Astrocyte of the cerebellum (primary cell): ENCODE measurements around the gene ABHD17A.

ENCODE experiments used
- DNase-seq: peaks from one replicate; pipeline ENCODE4 v3.0.0-alpha.2; 2011; ENCODE audit warnings: low read depth
- H3K4me3 ChIP-seq: 2 replicates; pipeline ENCODE4 v1.5.1; 2011; ENCODE audit warnings: mild to moderate bottlenecking, low read depth, low read length, moderate library complexity
- in situ Hi-C: cut with HindIII; loops from 2 replicates; pipeline ENCODE4 v1.10.0; 2017; ENCODE audit warnings: low sequenced_read_pairs
- TF ChIP-seq, protein P1 (sequence below): IDR thresholded peaks from 2 replicates; pipeline ENCODE4 v1.5.1; 2012; ENCODE audit warnings: low read length, low read depth, moderate library complexity, mild to moderate bottlenecking; ENCODE audit errors: missing control alignments

ABHD17A gene

DNA sequence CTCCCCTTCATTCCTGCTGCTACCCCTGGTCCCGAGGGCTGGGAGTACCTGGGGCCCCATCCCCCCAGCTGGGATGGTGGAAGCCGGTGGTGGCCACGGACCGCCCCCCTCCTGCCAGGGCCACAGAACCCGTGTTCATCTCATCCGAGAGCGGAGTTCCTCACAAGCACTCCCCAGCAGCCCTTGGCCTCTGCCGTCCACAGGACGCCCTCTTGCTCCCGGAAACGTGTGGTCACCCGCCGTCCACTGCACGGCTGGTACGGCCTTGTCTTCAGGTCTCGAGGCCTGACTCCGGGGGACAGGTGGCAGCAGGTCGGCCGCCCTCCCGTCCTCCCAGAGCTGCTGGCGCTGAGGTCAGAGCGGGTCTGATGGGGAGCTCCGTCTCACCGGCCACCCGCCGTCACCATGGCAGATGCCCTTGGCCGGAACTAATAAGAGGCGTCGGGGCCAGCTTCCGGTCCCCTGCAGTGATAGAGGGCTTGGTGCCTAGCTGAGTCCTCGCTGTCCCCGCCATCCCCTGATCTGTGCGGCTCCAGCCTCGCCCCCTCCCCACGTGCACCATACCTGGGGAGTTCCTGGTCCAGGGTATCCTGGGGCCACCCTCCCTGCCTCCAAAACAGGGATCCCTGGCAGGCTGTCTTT is 39.1 kb upstream of the ABHD17A start:
- no peak overlapping the region for H3K4me3 ChIP-seq
- in situ Hi-C loops, result no loop called here
- TF ChIP-seq, protein P1, sequence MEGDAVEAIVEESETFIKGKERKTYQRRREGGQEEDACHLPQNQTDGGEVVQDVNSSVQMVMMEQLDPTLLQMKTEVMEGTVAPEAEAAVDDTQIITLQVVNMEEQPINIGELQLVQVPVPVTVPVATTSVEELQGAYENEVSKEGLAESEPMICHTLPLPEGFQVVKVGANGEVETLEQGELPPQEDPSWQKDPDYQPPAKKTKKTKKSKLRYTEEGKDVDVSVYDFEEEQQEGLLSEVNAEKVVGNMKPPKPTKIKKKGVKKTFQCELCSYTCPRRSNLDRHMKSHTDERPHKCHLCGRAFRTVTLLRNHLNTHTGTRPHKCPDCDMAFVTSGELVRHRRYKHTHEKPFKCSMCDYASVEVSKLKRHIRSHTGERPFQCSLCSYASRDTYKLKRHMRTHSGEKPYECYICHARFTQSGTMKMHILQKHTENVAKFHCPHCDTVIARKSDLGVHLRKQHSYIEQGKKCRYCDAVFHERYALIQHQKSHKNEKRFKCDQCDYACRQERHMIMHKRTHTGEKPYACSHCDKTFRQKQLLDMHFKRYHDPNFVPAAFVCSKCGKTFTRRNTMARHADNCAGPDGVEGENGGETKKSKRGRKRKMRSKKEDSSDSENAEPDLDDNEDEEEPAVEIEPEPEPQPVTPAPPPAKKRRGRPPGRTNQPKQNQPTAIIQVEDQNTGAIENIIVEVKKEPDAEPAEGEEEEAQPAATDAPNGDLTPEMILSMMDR, result no peak
- no peak for DNase-seq

DNA sequence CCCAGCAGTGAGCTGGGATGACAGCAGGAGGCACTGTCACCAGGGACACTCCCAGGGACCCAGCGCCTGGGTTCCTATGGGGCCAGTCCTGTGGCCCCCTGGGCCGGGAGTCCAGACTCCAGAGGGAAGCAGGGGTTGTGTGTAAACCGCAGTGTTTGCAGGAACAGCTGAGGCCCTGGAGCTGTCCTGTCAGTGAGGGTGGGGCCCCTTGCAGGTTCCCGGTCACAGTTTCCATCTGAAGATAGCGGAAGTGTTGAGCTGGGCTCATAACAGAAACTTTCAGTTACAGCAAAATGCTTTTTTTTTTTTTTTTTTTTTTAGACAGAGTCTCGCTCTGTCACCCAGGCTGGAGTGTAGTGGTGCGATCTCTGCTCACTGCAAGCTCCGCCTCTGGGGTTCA is 38.0 kb upstream of the ABHD17A start:
- TF ChIP-seq, protein P1, result no peak
- H3K4me3 ChIP-seq, result no peak overlapping the region
- in situ Hi-C loops, result no loop called here
- DNase-seq, result no peak

- TF ChIP-seq, protein P1, result no peak
- in situ Hi-C loops, result no loop called here
These were observed 37.5 kb upstream of the ABHD17A start for GRCh38 chr19:1922803-1923202.

DNA sequence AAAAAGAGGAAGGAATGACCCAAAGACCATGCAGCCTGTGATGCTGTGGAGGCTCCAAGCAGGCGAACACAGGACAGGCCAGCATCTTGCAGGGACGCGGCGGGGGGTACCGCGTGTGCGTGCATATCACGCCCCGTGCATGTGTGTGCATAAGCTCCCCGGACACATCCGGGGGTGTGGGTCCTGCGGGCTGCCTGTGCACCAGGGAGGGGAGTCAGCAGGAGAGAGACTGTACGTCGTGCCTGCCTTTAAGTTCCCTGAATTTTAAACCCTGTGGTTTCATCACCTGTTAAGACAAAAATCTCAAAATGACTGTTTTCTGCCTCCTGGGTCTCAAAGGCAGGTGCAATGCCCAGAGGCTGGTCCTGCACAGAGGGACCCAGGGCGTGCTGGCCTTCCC is 36.5 kb upstream of the ABHD17A start:
- H3K4me3 ChIP-seq, result no peak overlapping the region
- in situ Hi-C loops, result no loop called here
- no peak for DNase-seq
- TF ChIP-seq, protein P1, result no peak

More at GRCh38 chr19:1922803-1923202, 37.5 kb upstream of the ABHD17A start:
- DNase-seq, result no peak
- no peak overlapping the region for H3K4me3 ChIP-seq

- TF ChIP-seq, protein P1, result no peak
- DNase-seq, result no peak
- H3K4me3 ChIP-seq, result no peak overlapping the region
- in situ Hi-C loops, result no loop called here
These were observed 36.0 kb upstream of the ABHD17A start for GRCh38 chr19:1921326-1921725.

- DNase-seq, result no peak
- H3K4me3 ChIP-seq, result no peak overlapping the region
- in situ Hi-C loops, result no loop called here
- TF ChIP-seq, protein P1, result no peak
These were observed 35.3 kb upstream of the ABHD17A start for GRCh38 chr19:1920644-1921043.
